Stomach (tissue), 9 donors: ENCODE results near the gene PEX10. TPM values are rescaled to one million over a fixed set of nuclear protein-coding genes. Genes with fewer than 3 reads are reported as not detected.
"Not testable (repeated sequence)": the region's sequence is repeated elsewhere in the genome, so short reads cannot be mapped to it uniquely, and the experiment has no call there.

ENCODE experiments used
- DNase-seq, 2 donors: peaks; one replicate each; pipeline versions ENCODE4 v3.0.0 to v3.0.0-alpha.2; 2013 to 2019
- H3K27ac ChIP-seq, 5 donors: fragments of 200-600 bp in 4 of 5; sonication (generic) in 4 of 5; one replicate each; pipeline ENCODE4 v1.5.1; 2013 to 2019; ENCODE audit warnings: mild to moderate bottlenecking in 1 of 5, moderate library complexity in 1 of 5
- H3K27me3 ChIP-seq, 3 donors: fragments of 200-600 bp; sonication (generic); one replicate each; pipeline ENCODE4 v1.5.1; 2017 to 2019; ENCODE audit warnings: mixed run types in 1 of 3
- H3K36me3 ChIP-seq, 4 donors: fragments of 200-600 bp; sonication (generic); 1 replicate in 3 of 4; 2 replicates in 1 of 4; pipeline ENCODE4 v1.5.1; 2016 to 2019
- H3K4me1 ChIP-seq, 4 donors: fragments of 200-600 bp; sonication (generic); one replicate each; pipeline ENCODE4 v1.5.1; 2016 to 2019
- H3K4me3 ChIP-seq, 4 donors: fragments of 200-600 bp; sonication (generic) in 3 of 4; one replicate each; pipeline ENCODE4 v1.5.1; 2016 to 2019; ENCODE audit warnings: mild to moderate bottlenecking in 1 of 4
- H3K9me3 ChIP-seq, 4 donors: fragments of 200-600 bp; sonication (generic); one replicate each; pipeline ENCODE4 v1.5.1; 2016 to 2019
- EP300 ChIP-seq: sonication (generic); formaldehyde crosslinking; IDR thresholded peaks from one replicate; pipeline ENCODE4 v1.6.1; 2017; ENCODE audit warnings: antibody characterized with exemption
- POLR2A ChIP-seq, 4 donors: fragments of 450-650 bp; IDR thresholded peaks; one replicate each; pipeline ENCODE4 v1.6.1; 2016; ENCODE audit warnings: antibody characterized with exemption in 4 of 4, control low read depth in 2 of 4, mild to moderate bottlenecking in 1 of 4, moderate library complexity in 1 of 4
- POLR2AphosphoS5 ChIP-seq, 3 donors: sonication (generic); formaldehyde crosslinking; IDR thresholded peaks; one replicate each; pipeline ENCODE4 v1.6.1; 2016; ENCODE audit warnings: antibody characterized with exemption in 3 of 3
- whole genome bisulfite sequencing, 5 donors: extraction: QIAGEN DNeasy Blood & Tissue Kit in 3 of 5; methylation state at CpG; one replicate each; pipeline versions ENCODE4 v1.1.5 to v1.1.7; 2013 to 2018; 5-methylcytosine and 5-hydroxymethylcytosine counted together
- intact Hi-C: fragments of 100-400 bp; cut with DNase I; formaldehyde crosslinking; loops from one replicate; pipeline ENCODE4 v1.15.1; 2023; ENCODE audit warnings: low total_unique reads
- polyA plus RNA-seq, 3 donors: library from polyadenylated mRNA; stranded (reverse); fragments of 200-250 nt; gene quantifications; one replicate each; pipeline ENCODE4 v1.2.3, GENCODE V29; 2013
- total RNA-seq, 5 donors: library from RNA; depleted of rRNA; stranded (reverse); fragments of >200 nt; gene quantifications; one replicate each; pipeline versions ENCODE4 v1.1.0 to v1.2.3, GENCODE V29; 2014 to 2016
- TF ChIP-seq, protein P1 (sequence below), 7 experiments: fragments of 450-650 bp in 4 of 7; fragments of 200-600 bp in 3 of 7; sonication (generic) in 3 of 7; IDR thresholded peaks; one replicate each; pipeline ENCODE4 v1.5.1; 2016 to 2019; ENCODE audit warnings: antibody characterized with exemption in 7 of 7, control low read depth in 2 of 7, mild to moderate bottlenecking in 1 of 7
- donor health status: healthy with polysubstance abuse.
- donor health status: Bipolar disorder and iron deficiency.
- donor health status: healthy.

The PEX10 gene
- total and polyA plus RNA-seq, 8 donors: 0.87 to 27.2 (median 15.7) TPM

- 29 to 39% (median 38%) methylated on average over 8 to 23 of the region's 23 CpGs for WGBS, 5 donors
- Histone ChIP-seq H3K36me3 (no peaks in the 10 kb centered on the region), H3K9me3 (no peaks in the 10 kb centered on the region), H3K27me3 (peaks cover 3 to 85% (median 23%) of the 10 kb centered on the region in 3 donors), H3K27ac (no peak overlapping the region), H3K4me3 (no peak overlapping the region), H3K4me1 (peaks cover 0 to 7% (median 6%) of the 10 kb centered on the region in 4 donors)
- TF ChIP-seq, protein P1, sequence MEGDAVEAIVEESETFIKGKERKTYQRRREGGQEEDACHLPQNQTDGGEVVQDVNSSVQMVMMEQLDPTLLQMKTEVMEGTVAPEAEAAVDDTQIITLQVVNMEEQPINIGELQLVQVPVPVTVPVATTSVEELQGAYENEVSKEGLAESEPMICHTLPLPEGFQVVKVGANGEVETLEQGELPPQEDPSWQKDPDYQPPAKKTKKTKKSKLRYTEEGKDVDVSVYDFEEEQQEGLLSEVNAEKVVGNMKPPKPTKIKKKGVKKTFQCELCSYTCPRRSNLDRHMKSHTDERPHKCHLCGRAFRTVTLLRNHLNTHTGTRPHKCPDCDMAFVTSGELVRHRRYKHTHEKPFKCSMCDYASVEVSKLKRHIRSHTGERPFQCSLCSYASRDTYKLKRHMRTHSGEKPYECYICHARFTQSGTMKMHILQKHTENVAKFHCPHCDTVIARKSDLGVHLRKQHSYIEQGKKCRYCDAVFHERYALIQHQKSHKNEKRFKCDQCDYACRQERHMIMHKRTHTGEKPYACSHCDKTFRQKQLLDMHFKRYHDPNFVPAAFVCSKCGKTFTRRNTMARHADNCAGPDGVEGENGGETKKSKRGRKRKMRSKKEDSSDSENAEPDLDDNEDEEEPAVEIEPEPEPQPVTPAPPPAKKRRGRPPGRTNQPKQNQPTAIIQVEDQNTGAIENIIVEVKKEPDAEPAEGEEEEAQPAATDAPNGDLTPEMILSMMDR (IDR thresholded peaks at IDR 0.05): peak in 1 of 7 experiments; percentile 11
- no peak for TF ChIP-seq POLR2A (IDR thresholded peaks at IDR 0.05)
- intact Hi-C loops: no loop called here
- DNase-seq: peak; percentile 38 to 79
These were observed 47.4 kb upstream of the PEX10 start for GRCh38 chr1:2459757-2460156.

DNA sequence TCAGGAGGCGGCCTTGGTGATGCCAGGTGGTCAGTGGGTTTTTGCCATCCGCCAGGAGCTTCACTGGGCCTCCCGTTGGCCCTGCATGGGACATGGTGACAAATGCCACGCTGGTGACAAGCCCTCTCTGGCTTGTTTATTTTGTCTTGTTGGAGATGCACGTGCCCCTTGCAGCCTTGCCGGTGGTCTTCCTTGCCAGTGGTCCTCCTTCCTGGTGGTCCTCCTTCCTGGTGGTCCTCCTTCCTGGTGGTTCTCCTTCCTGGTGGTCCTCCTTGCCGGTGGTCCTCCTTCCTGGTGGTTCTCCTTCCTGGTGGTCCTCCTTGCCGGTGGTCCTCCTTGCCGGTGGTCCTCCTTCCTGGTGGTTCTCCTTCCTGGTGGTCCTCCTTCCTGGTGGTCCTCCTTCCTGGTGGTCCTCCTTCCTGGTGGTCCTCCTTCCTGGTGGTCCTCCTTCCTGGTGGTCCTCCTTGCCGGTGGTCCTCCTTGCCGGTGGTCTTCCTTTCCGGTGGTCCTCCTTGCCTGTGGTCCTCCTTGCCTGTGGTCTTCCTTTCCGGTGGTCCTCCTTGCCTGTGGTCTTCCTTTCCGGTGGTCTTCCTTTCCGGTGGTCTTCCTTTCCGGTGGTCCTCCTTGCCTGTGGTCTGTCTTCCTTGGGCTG, 46.9 kb upstream of the PEX10 start:
- intact Hi-C loops, DNase-seq, H3K36me3 ChIP-seq, H3K4me3 ChIP-seq, H3K27ac ChIP-seq, H3K4me1 ChIP-seq, H3K9me3 ChIP-seq: not testable (repeated sequence)
- peaks cover 3 to 85% (median 18%) of the 10 kb centered on the region in 3 donors for H3K27me3 ChIP-seq
- WGBS, 5 donors: 77 to 86% (median 79%) methylated on average over 14 to 16 of the region's 16 CpGs

DNA sequence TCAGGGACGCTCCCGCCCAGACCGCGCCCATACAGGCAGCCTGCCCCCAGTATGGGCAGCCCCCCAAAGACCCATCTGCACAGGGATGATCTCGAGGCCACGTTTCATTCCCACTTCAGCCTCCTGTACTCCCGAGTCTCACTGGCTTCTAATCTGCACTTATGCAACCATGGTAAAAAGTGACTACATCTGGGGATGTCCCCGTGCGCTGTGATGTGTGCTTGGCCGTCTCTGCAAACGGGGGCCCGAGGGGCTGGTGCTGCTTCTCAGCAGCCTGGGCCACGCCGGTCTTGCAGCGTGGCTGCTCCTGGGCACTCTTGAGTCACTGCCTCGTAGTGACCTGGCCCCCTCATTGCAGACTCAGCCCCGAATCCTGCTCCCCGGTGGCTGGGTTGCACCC, 46.3 kb upstream of the PEX10 start:
- Histone ChIP-seq H3K4me3 (no peak overlapping the region), H3K27me3 (peaks cover 0 to 85% (median 12%) of the 10 kb centered on the region in 3 donors), H3K27ac (no peak overlapping the region), H3K4me1 (peaks cover 0 to 7% (median 6%) of the 10 kb centered on the region in 4 donors), H3K36me3 (no peaks in the 10 kb centered on the region), H3K9me3 (no peaks in the 10 kb centered on the region)
- TF ChIP-seq POLR2AphosphoS5 (IDR thresholded peaks at IDR 0.05): no peak
- TF ChIP-seq, protein P1 (IDR thresholded peaks at IDR 0.05): no peak
- TF ChIP-seq POLR2A (IDR thresholded peaks at IDR 0.05): no peak
- TF ChIP-seq EP300: no peak
- intact Hi-C loops: no loop called here
- WGBS, 5 donors: 77 to 83% (median 80%) methylated on average over 16 to 18 of the region's 18 CpGs
- no peak for DNase-seq

GRCh38 chr1:2457444-2457843, 45.1 kb upstream of the PEX10 start:
- no peak for DNase-seq
- WGBS, 5 donors: 78 to 84% (median 81%) methylated on average over 14 to 17 of the region's 17 CpGs
- intact Hi-C loops: no loop called here
- Histone ChIP-seq H3K27me3 (peaks cover 0 to 85% (median 3%) of the 10 kb centered on the region in 3 donors), H3K27ac (no peak overlapping the region), H3K9me3 (no peaks in the 10 kb centered on the region), H3K4me3 (no peak overlapping the region), H3K4me1 (peaks cover 0 to 12% (median 8%) of the 10 kb centered on the region in 4 donors), H3K36me3 (no peaks in the 10 kb centered on the region)
- no peak for TF ChIP-seq POLR2AphosphoS5 (IDR thresholded peaks at IDR 0.05)

DNA sequence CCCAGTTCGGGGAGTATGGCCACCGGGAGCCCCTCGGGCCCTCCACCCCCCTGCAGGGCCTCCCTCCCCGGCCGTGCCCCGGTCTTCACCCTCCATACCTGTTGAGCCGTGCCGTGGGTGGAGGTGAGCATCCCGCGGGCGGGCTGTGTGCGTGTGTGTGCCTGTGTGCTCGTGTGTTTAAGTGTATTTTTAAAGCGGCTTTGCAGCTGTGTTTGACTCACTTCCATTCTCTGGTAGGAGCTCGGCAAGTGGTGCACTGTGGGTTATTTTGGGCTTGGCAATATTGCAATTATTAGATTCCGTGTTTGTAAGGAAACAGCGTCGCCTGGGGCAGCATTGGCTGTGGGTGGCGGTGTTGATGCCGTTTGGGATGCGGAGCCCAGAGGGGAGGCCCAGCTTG, 43.4 kb upstream of the PEX10 start:
- Histone ChIP-seq H3K27ac (no peak overlapping the region), H3K36me3 (no peaks in the 10 kb centered on the region), H3K27me3 (peaks cover 0 to 85% (median 10%) of the 10 kb centered on the region in 3 donors), H3K4me1 (peaks cover 0 to 14% (median 9%) of the 10 kb centered on the region in 4 donors), H3K9me3 (no peaks in the 10 kb centered on the region), H3K4me3 (no peak overlapping the region)
- intact Hi-C loops: no loop called here
- DNase-seq: no peak
- TF ChIP-seq POLR2A (IDR thresholded peaks at IDR 0.05) (no peak), POLR2AphosphoS5 (IDR thresholded peaks at IDR 0.05) (no peak), EP300 (no peak)
- TF ChIP-seq, protein P1 (IDR thresholded peaks at IDR 0.05): no peak
- 60 to 66% (median 62%) methylated on average over 9 to 21 of the region's 21 CpGs for WGBS, 5 donors
